GM12878 (cell line): ENCODE measurements around the gene RNF112. TPM values are rescaled to one million over a fixed set of nuclear protein-coding genes. Genes with fewer than 3 reads are reported as not detected.

Experiments
- ATAC-seq: fragments of 200-7000 bp; cut with Tn5 transposase; 3 replicates; pipeline ENCODE4 v1.9.1; 2020; ENCODE audit warnings: mild to moderate bottlenecking, moderate library complexity
- BruUV-seq: library from RNA; stranded (reverse); fragments of 400-500 nt; replicated peaks from 2 replicates; lab custom pipeline; 2021; lab: Mats Ljungman, UMichigan
- CTCF ChIA-PET: fragments of 300-600 bp; sonication (Branson Sonifier 250); formaldehyde crosslinking; extraction: SDS; loops from one replicate; lab custom pipeline; 2021; ENCODE audit warnings: inconsistent platforms; lab: Yijun Ruan, JAX
- POLR2A ChIA-PET: fragments of 350-600 bp; formaldehyde crosslinking; extraction: SDS; loops from one replicate; lab custom pipeline; 2021; ENCODE audit warnings: inconsistent platforms; lab: Charles Lee
- RAD21 ChIA-PET: fragments of 300-600 bp; sonication (Branson Sonifier 250); formaldehyde crosslinking; loops from one replicate; lab custom pipeline; 2023; ENCODE audit warnings: antibody characterized with exemption; ENCODE audit not compliant: unreplicated experiment; lab: Charles Lee
- SMC1A ChIA-PET: fragments of 300-600 bp; sonication (Branson Sonifier 250); formaldehyde crosslinking; loops from one replicate; lab custom pipeline; 2023; ENCODE audit not compliant: unreplicated experiment, uncharacterized antibody; lab: Charles Lee
- DNase-seq: peaks from one replicate; pipeline ENCODE4 v3.0.0-alpha.2; 2011; ENCODE audit warnings: low read depth, low spot score
- FAIRE-seq: peaks from 3 replicates; lab custom pipeline; 2011; peaks lifted over from hg19 to GRCh38; lab: Jason Lieb, UNC
- H2AFZ ChIP-seq: 2 replicates; pipeline ENCODE4 v1.6.0; 2011; ENCODE audit warnings: low read depth, low read length, control low read depth; ENCODE audit not compliant: control insufficient read depth
- H3K27ac ChIP-seq: 2 replicates; pipeline ENCODE4 v1.5.1; 2011; ENCODE audit warnings: control low read depth; ENCODE audit not compliant: control insufficient read depth, insufficient read depth
- H3K27me3 ChIP-seq, 2 experiments: replicated peaks in 1 of 2; 2 replicates each; pipeline versions ENCODE4 v1.6.0 to v1.6.1; 2011; ENCODE audit warnings: low read length in 1 of 2; ENCODE audit not compliant: control insufficient read depth in 2 of 2, insufficient read depth in 2 of 2
- H3K36me3 ChIP-seq, 2 experiments: 2 replicates each; pipeline ENCODE4 v1.5.1; 2011; ENCODE audit warnings: low read length in 1 of 2; ENCODE audit not compliant: control insufficient read depth in 2 of 2, insufficient read depth in 2 of 2
- H3K4me1 ChIP-seq: 2 replicates; pipeline ENCODE4 v1.6.1; 2011; ENCODE audit warnings: mild to moderate bottlenecking, low read length, moderate library complexity, mixed read lengths; ENCODE audit not compliant: control insufficient read depth, insufficient read depth
- H3K4me2 ChIP-seq: 2 replicates; pipeline ENCODE4 v1.6.0; 2011; ENCODE audit warnings: control low read depth; ENCODE audit not compliant: control insufficient read depth, insufficient read depth
- H3K4me3 ChIP-seq: fragments of 200-600 bp; sonication (generic); 2 replicates; pipeline ENCODE4 v1.5.1; 2016
- H3K79me2 ChIP-seq: 2 replicates; pipeline ENCODE4 v1.6.0; 2011; ENCODE audit warnings: low read length; ENCODE audit not compliant: control insufficient read depth, insufficient read depth
- H3K9ac ChIP-seq: 2 replicates; pipeline ENCODE4 v1.8.0; 2011; ENCODE audit warnings: low read length, control low read depth, mixed read lengths; ENCODE audit not compliant: control insufficient read depth, insufficient read depth
- H3K9me3 ChIP-seq: replicated peaks from 3 replicates; pipeline ENCODE4 v1.5.1; 2011; ENCODE audit warnings: mild to moderate bottlenecking, low read length; ENCODE audit not compliant: control insufficient read depth, insufficient read depth
- H4K20me1 ChIP-seq: 2 replicates; pipeline ENCODE4 v1.6.0; 2011; ENCODE audit not compliant: control insufficient read depth, insufficient read depth
- CREB1 ChIP-seq: IDR thresholded peaks from 2 replicates; pipeline ENCODE4 v1.6.1; 2012; ENCODE audit warnings: low read depth, mild to moderate bottlenecking, inconsistent platforms
- FOXM1 ChIP-seq: IDR thresholded peaks from 2 replicates; pipeline ENCODE4 v1.6.1; 2012; ENCODE audit warnings: low read depth, mild to moderate bottlenecking, inconsistent platforms, low read length, moderate library complexity
- NFXL1 ChIP-seq: fragments of 450-650 bp; IDR thresholded peaks from 2 replicates; pipeline ENCODE4 v1.6.1; 2017; ENCODE audit warnings: antibody characterized with exemption, mild to moderate bottlenecking, borderline replicate concordance
- SIN3A ChIP-seq: IDR thresholded peaks from 2 replicates; pipeline ENCODE4 v1.6.1; 2012; ENCODE audit warnings: low read depth, low read length, improper control_type of control experiment
- SP1 ChIP-seq: IDR thresholded peaks from one replicate; pipeline ENCODE4 v1.6.1; 2011; ENCODE audit warnings: low read depth, low read length
- YBX1 ChIP-seq: fragments of 450-650 bp; IDR thresholded peaks from 2 replicates; pipeline ENCODE4 v1.6.1; 2016; ENCODE audit warnings: antibody characterized with exemption
- ZNF217 ChIP-seq: fragments of 450-650 bp; IDR thresholded peaks from 2 replicates; pipeline ENCODE4 v1.6.1; 2017; ENCODE audit warnings: antibody characterized with exemption, mild to moderate bottlenecking
- WGBS: methylation state at CpG from one replicate; pipeline ENCODE4 v1.1.6; 2016; ENCODE audit warnings: low lambda C conversion rate; ENCODE audit not compliant: insufficient replicate concordance, insufficient coverage; ENCODE audit errors: missing lambda C conversion rate; 5-methylcytosine and 5-hydroxymethylcytosine counted together
- in situ Hi-C: fragments of 300-500 bp; cut with MboI; formaldehyde crosslinking; loops from 9 replicates; pipeline ENCODE4 v1.14.3; 2018; ENCODE audit warnings: mixed read lengths
- intact Hi-C: fragments of 100-400 bp; cut with micrococcal nuclease; formaldehyde crosslinking; loops from one replicate; pipeline ENCODE4 v1.14.2; 2022; ENCODE audit not compliant: unreplicated experiment
- polyA plus RNA-seq, 11 experiments: library from polyadenylated mRNA; depleted of rRNA in 4 of 11; unstranded in 6 of 11; stranded (reverse) in 5 of 11; fragments of >200 nt; fragmentation: Nextera tagmentation in 4 of 11; fragmentation: Illumina TruSeq in 1 of 11; extraction: Ambion mirVana in 4 of 11; extraction: Trizol in 1 of 11; gene quantifications; 1 replicate in 1 of 11; 2 replicates in 10 of 11; pipeline versions ENCODE4 v1.2.1 to v1.2.3, GENCODE V29; 2011 to 2016; ENCODE audit warnings: inconsistent platforms in 2 of 11, missing spikeins in 2 of 11, low read depth in 1 of 11
- total RNA-seq, 4 experiments: library from RNA; depleted of rRNA in 3 of 4; stranded (reverse); fragments of >200 nt in 3 of 4; fragmentation: Illumina TruSeq in 1 of 4; extraction: Trizol in 1 of 4; gene quantifications; 2 replicates each; pipeline versions ENCODE4 v1.2.1 to v1.2.3, GENCODE V29; 2013 to 2021
- TF ChIP-seq, protein P1 (sequence below): IDR thresholded peaks from 2 replicates; pipeline ENCODE4 v1.6.1; 2011; ENCODE audit warnings: mild to moderate bottlenecking, low read depth, low read length, moderate library complexity; ENCODE audit not compliant: insufficient replicate concordance

Gene RNF112
- total and polyA plus RNA-seq, 10 of the 15 experiments (the other 5 are each of a cell fraction or from before 2014, with no cell fraction given) = not detected

DNA sequence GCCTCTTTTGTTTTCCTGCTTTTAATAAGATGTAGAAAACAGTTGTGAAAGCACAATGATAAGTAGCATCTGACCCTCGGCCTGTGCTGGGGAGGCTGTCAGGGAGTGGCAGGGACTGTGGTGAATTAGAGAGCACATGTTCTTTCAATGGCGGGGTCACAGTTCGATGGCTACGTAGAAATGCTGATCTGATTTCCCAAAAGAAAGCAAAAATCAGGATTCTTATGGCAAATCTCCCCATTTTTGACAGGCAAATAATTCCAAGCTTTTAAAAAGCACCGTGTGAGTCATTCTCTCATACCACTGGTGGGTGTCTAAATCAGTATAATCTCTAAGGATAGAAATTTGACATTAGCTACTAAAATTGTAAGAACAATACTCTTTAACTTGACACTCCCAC is 36.9 kb upstream of the RNF112 start:
- Histone ChIP-seq H3K36me3 (no peaks in the 10 kb centered on the region), H3K27me3 (no peaks in the 10 kb centered on the region), H4K20me1 (0 out of 2 replicates have a peak, but pooled peaks cover 3% of the 10 kb centered on the region), H3K79me2 (peaks cover 4% of the 10 kb centered on the region), H3K9me3 (no peaks in the 10 kb centered on the region), H3K4me1 (peaks cover 26% of the 10 kb centered on the region), H2AFZ (no peak overlapping the region), H3K4me3 (no peak overlapping the region), H3K9ac (no peak overlapping the region), H3K4me2 (no peak overlapping the region), H3K27ac (no peak overlapping the region)
- no peak for TF ChIP-seq CREB1
- TF ChIP-seq FOXM1 = no peak
- no peak for TF ChIP-seq YBX1
- TF ChIP-seq, protein P1, sequence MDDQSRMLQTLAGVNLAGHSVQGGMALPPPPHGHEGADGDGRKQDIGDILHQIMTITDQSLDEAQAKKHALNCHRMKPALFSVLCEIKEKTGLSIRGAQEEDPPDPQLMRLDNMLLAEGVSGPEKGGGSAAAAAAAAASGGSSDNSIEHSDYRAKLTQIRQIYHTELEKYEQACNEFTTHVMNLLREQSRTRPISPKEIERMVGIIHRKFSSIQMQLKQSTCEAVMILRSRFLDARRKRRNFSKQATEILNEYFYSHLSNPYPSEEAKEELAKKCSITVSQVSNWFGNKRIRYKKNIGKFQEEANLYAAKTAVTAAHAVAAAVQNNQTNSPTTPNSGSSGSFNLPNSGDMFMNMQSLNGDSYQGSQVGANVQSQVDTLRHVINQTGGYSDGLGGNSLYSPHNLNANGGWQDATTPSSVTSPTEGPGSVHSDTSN = no peak
- TF ChIP-seq SP1 = no peak
- TF ChIP-seq NFXL1 = no peak
- TF ChIP-seq SIN3A = no peak
- TF ChIP-seq ZNF217 = no peak
- DNase-seq (no peak), ATAC-seq (no peak), FAIRE-seq (no peak)
- SMC1A ChIA-PET = interaction anchor here (1.1 to 2.1 kb wide), 2 partner anchors 11 to 73 kb away, joined by 3 to 4 read pairs; partner anchors contain the start of gene B9D1
- in situ Hi-C loops = no loop called here
- intact Hi-C loops = no loop called here
- POLR2A ChIA-PET = no interaction called here
- RAD21 ChIA-PET = interaction anchor here (1.6 to 1.8 kb wide), 2 partner anchors 11 to 23 kb away, joined by 3 to 5 read pairs; no protein-coding TSS in a partner anchor
- 93% methylated on average over 5 of the region's 5 CpGs for WGBS
- BruUV-seq = no TSS peak
- CTCF ChIA-PET = interaction anchor here (0.8 to 2.5 kb wide), 2 partner anchors 12 to 74 kb away, joined by 3 to 17 read pairs; partner anchors contain the start of gene B9D1
